Left kidney (tissue), 2 donors: ENCODE measurements around the gene OPCML. TPM values are rescaled to one million over a fixed set of nuclear protein-coding genes. Genes with fewer than 3 reads are reported as not detected.

Experiments
- DNase-seq: peaks from one replicate; pipeline ENCODE4 v3.0.0-alpha.2; 2013
- polyA plus RNA-seq: library from polyadenylated mRNA; unstranded; fragments of 120-200 nt; gene quantifications from one replicate; pipeline ENCODE4 v1.2.1, GENCODE V29; 2013; ENCODE audit not compliant: insufficient read length

Gene OPCML
- polyA plus RNA-seq, 1 donor = 13.9 TPM

GRCh38 chr11:133123796-133124195, 408.5 kb downstream of the OPCML start:
- DNase-seq = no peak

- no peak for DNase-seq
Observed at GRCh38 chr11:133123366-133123765, 408.9 kb downstream of the OPCML start.

- no peak for DNase-seq
Observed at GRCh38 chr11:133122256-133122655, 410.0 kb downstream of the OPCML start.

GRCh38 chr11:133118563-133119268, 413.6 kb downstream of the OPCML start:
- DNase-seq = no peak

- no peak for DNase-seq
Observed at GRCh38 chr11:133115099-133115498, 417.2 kb downstream of the OPCML start.

- DNase-seq = no peak
Observed at GRCh38 chr11:133107763-133108162, 424.5 kb downstream of the OPCML start.

DNA sequence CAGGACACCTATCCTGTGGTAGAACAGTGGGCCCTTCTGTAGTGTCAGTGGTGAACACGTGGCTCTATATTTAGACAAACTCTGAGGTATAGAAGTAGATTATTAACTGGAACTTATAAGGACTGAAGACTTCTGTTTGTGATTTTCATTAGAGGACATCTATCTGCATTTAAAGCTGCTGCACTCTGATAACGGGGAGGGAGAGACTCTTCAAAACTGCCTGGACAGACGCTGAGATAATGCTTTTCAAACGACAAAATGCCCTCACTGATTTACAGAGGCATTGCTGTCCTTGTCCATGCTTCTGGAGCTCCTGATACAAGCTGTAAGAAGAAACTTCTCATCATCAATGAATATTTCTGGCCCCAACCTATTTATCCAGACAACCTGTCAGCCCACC, 425.2 kb downstream of the OPCML start:
- DNase-seq = no peak

DNA sequence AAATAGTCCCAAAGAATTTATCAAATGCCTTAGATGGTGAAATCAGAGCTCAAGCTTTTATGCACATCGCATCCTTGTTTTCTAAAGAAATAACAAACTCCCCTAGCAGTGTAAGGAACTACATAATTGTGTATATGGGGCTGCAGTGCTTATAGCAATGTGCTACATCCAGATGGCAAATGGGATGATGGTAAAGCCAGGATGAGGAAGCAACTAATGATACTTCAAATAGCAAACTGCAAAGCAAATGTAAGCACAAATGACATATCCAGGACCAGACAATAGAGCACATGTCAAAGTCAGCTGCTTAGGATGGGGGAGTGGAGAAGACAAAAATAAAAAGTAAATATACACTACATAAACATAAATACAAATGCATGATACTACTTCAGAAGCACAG, 425.9 kb downstream of the OPCML start:
- no peak for DNase-seq

DNA sequence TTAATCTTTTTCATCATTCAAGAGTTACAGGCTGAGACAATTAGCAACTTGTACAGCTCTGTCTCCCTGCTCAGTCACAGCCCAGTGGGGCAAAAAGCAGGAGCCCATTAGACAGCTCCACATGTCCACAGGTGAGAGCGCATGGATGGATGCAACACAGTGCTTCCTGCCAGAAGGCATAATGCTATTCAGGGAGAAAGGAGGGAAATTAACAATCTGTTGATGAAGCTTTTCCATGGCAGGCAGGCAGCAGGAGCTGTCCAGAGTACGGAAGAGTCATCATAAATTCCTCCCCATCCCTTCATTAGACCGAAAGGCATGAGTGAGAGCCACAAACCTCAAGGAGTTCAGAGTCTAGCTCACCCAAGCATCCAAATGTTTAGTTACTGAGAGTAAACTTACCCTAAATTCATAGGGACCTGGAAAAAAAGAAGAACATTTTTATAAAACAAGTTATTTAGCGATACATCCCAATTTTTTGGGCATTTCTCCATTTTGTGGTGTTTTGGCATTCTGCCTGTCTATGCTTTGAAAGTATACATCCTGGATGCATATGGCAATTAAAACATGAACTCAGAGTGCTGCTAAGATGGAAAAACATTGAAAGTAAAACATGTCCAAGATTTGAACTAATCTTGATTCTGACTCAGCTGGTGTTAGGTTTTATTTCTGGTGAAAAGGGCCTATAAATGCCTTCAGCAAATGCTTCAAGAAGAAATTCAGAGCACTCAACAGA, 428.1 kb downstream of the OPCML start:
- DNase-seq = no peak

DNA sequence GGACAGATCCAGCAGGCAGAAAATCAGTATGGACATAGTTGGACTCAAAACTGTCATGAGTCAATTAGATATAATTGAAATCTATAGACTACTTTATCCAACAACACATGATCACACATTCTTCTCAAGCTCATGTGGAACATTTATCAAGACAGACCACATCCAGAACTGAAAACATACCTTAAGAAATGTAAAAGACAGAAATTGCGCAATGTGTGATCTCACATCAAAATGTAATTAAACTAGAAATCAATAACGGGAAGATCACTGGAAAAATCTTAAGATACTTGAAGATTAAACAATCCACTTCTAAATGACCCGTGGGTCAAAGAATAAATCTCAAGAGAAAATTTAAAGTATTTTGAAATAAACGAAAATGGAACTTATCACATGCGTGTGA, 435.3 kb downstream of the OPCML start:
- DNase-seq = no peak

DNA sequence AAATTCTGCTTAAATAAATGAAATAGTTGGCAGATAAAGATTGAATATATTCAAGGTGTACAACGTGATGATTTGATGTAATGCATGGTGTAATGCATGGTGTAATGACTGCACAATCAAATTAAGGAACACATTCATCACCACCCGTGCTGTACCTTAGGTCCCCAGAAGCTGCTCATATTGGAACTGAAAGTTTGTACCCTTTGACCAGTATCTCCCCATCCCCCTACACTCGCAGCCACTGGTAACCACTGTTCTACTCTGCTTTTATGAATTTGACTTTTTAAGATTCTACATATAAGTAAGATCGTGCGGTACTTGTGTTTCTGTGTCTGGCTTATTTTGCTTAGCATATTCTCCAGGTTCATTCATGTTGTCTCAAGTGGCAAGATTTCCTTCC, 445.8 kb downstream of the OPCML start:
- DNase-seq = no peak

GRCh38 chr11:133082841-133083488, 449.3 kb downstream of the OPCML start:
- DNase-seq = peak; percentile 48

DNA sequence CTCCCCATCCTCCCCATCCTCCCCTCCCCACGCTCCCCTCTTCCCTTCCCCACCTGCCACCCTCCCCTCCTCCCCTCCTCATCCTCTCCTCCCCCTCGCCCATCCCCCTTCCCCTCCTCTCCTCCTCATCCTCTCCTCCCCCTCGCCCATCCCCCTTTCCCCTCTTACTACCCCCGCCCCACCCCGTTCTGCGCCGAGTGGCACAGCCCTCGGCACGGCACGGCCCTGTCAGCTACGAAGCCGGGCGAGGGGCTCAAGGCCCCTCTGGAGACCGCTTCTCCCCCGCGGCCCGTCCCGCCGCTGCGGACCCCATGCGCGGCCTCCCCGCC, 449.9 kb downstream of the OPCML start:
- DNase-seq = no peak

DNA sequence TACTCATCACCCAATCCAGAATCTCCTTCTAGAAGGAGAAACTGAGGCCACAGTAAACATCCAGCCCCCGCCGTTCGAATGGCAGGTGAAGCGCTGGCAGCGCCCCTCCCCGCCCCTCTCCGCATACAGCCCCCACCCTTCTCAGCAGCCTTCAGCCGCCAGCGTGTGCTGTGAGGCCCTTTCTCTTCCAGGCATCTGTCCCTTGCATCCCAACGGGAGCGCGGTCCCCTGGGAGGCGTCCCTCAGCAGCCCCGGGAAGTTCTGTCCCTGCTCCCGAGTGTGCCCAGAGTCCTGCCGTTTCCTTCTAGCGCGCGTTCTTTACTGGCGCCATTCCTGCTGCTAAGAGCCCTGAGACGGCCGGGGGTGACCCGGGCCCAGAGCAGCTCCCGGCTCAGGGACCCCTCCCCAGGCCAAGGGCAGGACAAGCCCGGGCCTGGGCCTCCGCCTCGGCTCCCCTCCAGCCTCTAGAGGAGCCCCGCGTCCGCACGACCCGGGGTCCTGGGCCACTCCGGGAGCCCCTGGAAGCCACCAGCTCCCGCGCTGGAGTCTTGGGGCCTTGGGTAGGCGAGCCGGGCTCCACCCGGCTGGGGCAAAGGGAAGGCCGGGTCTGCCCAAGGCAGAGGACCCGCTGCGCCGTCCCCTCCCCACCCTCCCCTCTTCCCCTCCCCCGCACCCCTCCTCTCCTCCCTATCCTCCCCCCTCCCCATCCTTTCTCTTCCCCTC, 450.4 kb downstream of the OPCML start:
- no peak for DNase-seq

- DNase-seq = no peak
Observed at GRCh38 chr11:133081020-133081419, 451.3 kb downstream of the OPCML start.

GRCh38 chr11:133078591-133079404, 453.5 kb downstream of the OPCML start:
- peak; percentile 40 for DNase-seq

DNA sequence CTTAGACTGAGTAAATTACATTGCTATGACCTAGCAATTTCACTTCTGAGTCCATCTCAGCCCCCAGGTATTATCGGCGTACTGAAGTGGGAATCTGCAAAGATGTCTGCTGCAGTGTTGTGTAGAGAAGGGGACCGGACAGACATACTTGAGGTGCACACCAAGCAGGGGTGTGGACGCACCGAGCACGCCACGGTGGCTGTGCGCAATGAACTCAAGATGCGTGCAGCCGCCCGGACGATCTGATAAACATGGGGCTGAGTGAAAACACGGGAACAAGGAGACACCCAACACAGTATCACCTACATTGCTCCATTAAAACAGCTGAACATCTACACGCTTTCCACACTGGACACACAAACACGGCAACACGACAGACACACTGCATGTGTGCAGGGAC, 454.3 kb downstream of the OPCML start:
- no peak for DNase-seq

DNA sequence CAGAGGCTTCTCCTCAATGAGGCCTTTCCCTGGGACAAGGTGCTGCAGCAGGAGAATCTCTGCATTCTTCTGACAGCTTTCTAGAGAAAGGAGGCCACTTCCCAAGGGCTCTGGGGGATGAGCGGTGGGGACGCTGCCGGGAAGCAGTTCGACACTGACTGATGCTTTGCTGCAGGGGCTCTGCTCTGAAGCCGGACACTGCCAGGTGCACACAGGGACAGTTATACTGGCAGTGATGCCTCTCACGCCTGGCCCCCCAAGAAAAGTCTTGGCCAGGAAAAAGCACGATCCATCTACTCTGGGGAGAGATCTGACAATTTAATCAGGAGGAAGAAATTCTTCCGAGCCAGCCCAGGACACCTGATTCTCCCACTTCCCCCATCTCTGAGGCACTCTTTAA, 456.9 kb downstream of the OPCML start:
- no peak for DNase-seq

GRCh38 chr11:133072858-133073582, 459.3 kb downstream of the OPCML start:
- DNase-seq = no peak

GRCh38 chr11:133072378-133072777, 459.9 kb downstream of the OPCML start:
- DNase-seq = no peak

DNA sequence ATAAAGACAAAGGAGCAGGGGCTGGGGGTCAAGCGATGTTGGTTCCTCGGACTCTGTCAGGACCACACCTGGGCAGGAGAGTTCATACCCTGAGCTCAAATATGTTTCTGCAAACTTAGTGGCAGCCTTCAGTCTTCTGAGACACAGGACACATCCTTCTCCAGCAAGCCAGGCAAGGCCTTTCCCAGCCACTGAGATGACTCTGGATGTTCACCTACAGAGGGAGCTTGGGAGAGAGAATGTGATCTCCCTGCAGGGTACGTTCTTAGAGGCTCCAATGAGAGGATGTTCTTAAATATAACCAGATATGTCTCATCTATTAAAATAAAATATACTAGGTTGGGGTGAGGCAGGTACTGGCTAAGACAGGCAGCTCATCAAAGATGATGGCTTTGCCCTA, 461.5 kb downstream of the OPCML start:
- no peak for DNase-seq
